Erythroblast (primary cell): ENCODE measurements around the gene ALKBH7.

ENCODE experiments used
- GATA1 ChIP-seq: IDR thresholded peaks from 2 replicates; pipeline ENCODE4 v1.6.1; 2011; ENCODE audit warnings: low read depth, mild to moderate bottlenecking, control low read depth, low read length, moderate library complexity
- POLR2A ChIP-seq: IDR thresholded peaks from 2 replicates; pipeline ENCODE4 v1.6.1; 2011; ENCODE audit warnings: mild to moderate bottlenecking, low read length

GRCh38 chr19:6379744-6380143 lies 7.2 kb downstream of the ALKBH7 start:
- TF ChIP-seq POLR2A (no peak), GATA1 (no peak)
